GM21526 (cell line): ENCODE data around the gene PLAGL1.
A peak's percentile ranks its signal among the peaks of the same experiment; 100 is the strongest.
"Not testable (repeated sequence)": the region's sequence is repeated elsewhere in the genome, so short reads cannot be mapped to it uniquely, and the experiment has no call there.

ENCODE experiments used
- ATAC-seq: cut with Tn5 transposase; IDR thresholded peaks from one replicate; pipeline ENCODE4 v1.9.1; 2021; ENCODE audit warnings: moderate library complexity; ENCODE audit not compliant: unreplicated experiment, low FRiP score

PLAGL1 gene

DNA sequence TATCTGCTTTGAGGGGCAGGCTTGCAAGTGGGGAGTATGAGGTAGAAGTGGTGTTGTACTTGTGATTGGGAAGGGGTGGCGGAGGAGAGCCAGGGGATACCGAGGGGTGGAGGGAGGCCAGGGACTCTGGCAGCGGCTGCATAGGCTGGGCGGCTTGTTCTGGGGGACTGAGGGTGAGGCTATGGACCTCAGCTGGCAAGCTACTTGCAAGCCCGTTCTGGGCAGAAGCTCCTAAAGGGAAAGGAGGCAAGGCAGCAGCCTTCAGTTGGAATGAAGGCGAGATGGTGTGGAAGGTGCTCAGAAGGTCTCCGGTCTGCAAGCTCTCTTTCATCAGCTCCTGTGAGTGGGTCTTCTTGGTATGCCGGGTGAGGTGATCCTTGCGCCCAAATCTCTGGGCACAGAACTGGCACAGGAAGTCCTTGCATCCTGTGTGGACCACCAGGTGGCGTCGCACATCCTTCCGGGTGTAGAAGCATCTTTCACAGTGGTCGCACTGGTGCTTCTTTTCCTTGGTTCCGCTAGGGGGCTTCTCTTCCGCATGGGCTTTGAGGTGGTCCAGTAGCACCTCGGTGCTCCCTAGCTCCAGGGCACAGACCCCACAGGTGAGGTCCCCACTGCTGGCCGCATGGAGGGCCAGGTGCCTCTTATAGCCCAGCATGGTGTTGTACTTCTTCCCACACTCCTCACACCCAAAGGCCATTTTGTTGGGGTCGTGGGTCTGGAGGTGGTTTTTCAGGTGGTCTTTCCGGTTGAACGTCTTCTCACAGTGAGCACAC is 66.0 kb downstream of the PLAGL1 start:
- ATAC-seq: no peak

DNA sequence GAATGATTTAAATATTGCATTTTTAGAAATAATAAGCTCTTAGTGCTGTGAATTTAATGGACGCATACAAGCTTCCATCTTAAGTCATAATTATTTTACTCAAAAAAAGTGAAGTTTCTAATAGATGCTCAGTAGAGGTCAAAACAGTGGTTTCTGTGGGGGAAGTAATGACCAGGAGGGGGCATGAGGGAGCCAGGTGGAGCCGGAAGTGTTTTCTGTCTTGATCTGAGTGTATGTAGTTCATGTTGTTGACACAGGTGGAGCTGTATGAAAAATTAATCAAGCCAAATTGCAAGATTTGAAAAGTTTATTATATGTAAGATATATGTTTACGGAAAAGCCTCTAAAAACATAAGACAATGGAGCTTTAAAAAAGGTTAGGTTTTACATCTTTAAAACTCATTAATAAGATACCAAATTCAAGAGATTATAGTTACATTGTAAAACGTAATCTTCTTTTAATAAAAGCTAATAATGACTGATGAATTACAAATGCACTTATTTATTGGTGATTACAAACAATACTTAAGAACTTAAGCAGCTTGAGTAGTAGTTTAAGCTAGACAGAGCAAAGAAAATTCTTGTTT is 68.0 kb downstream of the PLAGL1 start:
- ATAC-seq: peak; percentile 98

DNA sequence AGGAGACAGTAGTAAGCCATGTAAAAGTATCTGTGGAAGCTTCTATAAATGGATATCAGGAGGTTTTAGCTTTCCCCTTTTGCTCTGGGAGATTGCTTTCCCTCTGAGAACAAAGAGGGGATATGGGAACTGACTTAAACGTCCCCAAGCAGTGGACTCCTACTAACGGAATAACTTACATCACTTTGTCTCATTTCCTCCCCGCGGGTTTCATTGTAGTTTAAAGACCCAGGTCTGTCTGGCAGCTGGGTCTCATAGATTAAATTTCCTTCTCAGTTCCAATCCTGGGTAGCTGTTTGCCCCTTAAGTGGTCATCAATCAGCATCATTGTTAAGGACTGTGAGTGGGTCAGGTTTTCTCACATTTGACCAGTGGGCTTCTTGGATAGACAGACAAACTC is 68.7 kb downstream of the PLAGL1 start:
- no peak for ATAC-seq

DNA sequence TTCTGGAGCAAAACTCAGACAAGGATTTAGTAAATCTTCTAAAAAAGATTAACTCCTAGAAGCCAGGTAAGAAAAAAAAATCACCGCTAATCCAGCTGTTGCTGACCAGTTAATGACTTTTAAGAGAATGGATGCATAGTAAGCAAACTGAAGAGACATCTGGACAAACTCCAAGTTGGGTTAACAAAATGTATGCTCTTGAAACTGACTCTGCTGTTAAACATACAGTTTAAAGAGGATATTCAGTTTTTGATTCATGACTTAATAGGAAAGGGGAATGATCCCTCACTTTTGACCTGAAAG is 70.4 kb downstream of the PLAGL1 start:
- no peak for ATAC-seq

DNA sequence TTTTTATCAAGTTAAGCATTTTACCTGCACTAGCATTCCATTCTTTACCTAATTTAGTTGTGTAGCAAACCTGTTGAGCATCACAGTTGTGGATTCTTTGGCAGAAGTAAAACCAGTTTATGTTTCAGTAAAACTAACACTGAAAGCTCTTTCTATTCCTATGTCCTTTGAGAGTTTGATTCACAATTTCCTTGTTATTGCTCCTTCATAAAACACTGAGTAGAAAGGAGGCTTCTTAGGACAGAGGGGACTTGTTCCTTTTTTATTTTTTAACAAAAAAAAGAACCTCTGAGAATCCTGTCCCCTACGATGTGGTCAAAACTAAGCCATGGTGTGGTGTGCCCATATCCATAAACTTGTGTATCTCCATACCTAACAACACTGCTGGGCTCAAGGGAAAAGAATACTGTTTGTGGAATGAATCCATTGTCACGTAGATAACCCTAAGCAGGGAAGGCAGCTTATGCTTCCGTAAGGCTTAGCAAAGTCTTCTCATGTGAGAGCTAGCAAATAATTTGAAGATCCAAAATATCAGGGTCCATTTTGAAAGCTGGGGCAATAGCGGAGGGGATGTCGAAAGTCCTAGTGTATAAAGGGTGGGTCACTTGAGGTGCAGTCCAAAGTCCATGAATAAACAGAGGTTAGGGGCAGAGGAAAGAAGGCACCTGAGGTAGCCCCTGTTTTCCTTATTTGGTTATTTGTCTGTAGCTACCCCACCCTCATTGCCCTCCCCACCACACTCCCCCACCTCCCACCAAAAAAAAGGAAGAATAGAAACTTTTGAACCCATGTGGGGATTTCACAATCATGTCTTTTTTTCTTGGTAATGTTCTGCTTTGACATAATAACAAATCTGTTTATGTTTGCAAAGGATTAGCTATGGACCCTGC is 71.0 kb downstream of the PLAGL1 start:
- ATAC-seq: no peak

DNA sequence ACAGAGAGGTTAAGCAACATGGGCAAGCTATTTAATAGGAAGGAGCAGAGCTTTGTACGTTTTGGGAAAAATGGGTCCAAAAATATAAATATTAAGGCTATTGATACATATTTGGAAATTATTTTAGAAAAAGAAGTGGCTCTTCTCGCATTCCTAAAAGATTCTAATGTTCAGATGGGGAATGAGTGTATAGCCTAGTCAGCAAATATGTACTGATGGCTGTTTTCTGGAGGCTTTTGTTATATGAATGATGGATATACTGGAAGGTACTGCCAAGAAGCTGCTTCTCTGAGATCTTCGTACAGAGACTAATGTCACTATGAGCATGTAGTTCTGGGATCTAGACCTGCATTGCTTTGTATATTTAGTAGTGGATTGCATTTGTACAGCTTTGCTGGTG is 71.7 kb downstream of the PLAGL1 start:
- no peak for ATAC-seq

DNA sequence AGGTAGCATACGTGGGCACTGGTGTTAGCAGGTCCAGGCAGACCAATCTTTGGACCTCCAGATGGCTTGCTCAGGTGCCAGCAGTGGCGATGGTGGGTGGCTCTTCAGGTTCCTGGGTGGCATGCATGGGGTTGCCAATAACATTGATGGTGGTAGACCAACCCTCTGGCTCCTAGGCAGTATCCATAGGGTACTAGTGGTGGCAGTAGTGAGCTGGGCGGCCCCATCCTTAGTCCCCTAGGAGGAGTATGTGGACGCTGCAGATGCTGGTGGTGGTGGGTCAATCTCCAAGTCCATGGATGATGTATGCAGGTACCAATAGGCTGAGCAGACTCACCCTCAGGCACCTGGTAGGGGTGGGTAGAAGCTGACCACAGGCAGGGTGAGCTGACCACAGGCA is 73.2 kb downstream of the PLAGL1 start:
- ATAC-seq: no peak

DNA sequence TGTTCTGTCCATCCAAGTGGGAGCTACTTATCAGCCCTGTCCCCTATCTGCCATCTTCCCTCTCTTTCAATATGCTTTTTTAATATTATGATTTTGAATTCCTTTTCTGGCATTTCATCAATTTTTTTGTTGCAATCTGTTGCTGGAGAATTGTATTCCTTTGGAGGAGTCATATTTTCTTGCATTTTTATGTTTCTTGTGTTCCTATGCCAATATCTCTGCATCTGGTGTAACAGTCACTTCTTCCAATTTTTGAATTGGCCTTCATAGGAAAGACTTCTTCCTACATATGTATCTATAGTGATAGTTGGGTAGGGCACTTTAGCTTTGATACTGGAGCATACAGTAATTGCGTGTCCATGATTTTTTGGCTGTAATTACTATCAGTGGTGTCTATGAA is 73.7 kb downstream of the PLAGL1 start:
- ATAC-seq: no peak

DNA sequence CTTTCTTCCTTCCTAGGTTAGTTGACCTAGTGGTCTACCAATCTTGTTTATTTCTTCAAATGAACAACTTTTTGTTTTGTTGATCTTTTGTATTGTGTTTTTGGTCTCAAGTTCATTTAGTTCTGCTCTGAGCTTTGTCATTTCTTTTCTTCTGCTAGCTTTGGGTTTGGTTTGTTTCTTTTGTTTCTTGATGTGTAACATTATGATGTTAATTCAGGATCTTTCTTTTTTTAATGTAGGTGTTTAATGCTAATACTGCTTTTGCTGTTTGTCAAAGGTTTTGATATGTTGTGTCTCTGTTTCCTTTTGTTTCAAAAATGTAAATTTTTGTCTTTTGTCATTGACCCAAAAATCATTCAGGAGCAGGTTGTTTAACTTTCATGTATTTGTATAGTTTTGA is 78.1 kb downstream of the PLAGL1 start:
- ATAC-seq: no peak

DNA sequence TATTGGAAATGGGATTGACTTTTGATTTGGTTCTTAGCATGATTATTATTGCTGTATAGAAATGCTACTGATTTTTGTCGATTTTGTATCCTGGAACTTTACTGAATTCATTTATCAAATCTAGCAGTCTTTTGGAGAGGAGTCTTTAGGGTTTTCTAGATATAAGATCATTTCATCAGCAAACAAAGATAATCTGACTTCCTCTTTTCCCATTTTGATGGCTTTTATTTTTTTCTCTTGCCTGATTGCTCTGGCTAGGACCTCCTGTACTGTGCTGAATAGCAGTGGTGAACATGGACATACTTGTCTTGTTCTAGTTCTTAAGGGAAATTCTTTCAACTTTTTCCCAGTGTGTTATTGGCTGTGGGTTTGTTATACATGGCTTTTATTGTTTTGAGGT is 79.2 kb downstream of the PLAGL1 start:
- ATAC-seq: no peak

DNA sequence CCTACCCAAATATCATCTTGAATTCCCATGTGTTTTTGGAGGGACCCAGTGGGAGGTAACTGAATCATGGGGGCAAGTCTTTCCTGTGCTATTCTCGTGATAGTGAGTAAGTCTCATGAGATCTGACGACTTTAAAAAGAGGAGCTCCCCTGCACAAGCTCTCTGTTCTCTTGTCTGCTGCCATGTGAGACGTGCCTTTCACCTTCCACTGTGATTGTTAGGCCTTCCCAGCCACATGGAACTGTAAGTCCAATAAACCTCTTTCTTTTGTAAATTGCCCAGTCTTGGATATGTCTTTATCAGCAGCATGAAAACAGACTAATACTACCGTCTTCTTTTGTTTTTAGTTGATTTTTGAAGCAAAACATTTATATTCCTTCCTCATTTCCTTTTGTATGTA is 91.0 kb downstream of the PLAGL1 start:
- not testable (repeated sequence) for ATAC-seq

DNA sequence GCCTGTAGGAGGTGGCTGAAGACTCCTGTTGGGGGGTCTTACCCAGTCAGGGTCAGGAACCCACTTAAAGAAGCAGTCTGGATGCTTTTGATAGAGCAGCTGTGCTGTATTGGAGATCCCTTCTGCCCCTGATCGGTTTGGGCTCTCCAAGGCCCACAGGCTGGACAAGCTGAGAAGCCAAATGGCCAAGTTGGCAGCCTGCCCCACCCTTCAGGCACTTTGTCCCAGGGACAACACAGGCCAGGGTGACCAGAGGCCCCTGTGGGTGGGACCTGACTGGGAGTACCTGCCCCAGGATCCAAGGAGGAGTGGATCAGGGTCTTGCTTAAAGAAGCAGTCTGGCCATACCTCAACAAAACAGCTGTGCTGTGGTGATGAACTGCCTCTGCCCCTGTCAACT is 95.4 kb downstream of the PLAGL1 start:
- ATAC-seq: no peak

DNA sequence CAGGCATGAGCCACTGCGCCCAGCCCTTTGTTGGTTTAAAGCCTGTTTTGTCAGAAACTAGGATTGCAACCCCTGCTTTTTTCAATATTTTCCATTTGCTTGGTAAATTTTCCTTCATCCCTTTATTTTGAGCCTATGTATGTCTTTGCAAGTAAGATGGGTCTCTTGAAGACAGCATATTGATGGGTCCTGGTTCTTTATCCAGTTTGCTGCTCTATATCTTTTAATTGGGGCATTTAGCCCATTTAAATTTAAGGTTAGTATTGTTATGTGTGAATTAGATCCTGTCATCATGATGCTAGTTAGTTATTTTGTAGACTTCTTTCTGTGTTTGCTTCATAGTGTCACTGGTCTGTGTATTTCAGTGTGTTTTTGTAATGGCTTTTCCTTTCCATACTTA is 97.0 kb downstream of the PLAGL1 start:
- no peak for ATAC-seq

DNA sequence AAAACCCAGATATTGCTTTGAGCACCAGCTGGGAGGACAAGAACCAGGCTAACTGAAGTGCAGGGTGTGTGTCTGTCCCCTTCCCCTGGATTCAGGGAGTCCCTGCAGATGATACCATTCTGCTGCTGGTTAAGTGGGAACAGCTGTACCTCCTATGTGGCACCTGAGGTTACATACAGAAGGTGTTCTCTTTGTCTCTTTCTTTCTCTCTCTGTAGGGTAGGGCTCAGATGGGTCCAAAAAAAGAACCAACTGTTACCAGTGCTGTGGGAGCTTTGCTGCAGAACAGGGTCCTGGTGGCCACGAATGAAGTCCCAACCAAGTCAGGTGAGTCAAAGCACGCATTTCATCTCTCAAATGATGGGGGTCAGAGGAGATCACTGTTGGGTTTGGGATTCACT is 105.2 kb downstream of the PLAGL1 start:
- no peak for ATAC-seq

DNA sequence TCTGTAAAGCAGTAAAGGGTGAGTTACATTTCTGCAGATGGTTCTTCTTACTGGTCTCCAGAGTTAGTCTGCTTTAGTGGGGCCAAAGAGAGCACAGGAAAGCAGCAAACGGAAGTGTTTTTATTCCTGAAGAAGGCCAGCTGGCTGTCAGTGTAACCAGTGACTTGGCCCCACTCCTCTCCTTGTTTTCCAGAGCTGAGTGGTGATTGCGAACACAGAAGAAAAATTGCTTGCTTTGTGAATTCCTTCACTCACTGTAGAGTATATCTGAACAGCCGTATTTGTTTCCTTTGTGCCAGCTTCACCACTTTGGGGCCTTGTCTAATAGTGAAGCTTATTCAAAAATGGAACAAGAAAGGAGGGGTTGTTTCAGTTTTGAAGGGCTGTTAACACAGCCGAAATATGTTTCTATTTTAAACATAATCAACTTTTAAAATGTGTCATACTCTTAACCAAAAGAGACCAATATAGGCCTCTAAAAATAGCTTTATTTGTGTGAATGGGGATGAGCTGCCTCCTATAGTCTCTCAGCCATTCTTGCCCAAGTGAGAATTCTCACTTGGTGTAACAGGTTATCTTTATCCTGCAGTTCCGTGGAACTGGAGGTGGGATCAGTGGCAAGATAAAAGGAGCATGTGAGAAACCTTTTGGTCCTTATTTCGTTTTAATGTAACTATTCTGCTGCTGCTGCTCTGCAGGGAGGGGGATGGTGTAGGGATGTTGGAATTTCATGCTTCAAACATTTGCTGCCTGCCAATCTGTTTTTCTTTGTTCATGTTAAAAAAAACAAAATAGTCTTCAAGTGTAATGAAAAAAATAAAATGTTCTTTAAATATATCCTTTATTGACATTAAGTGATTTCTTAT is 105.9 kb downstream of the PLAGL1 start:
- ATAC-seq: peak; percentile 97

DNA sequence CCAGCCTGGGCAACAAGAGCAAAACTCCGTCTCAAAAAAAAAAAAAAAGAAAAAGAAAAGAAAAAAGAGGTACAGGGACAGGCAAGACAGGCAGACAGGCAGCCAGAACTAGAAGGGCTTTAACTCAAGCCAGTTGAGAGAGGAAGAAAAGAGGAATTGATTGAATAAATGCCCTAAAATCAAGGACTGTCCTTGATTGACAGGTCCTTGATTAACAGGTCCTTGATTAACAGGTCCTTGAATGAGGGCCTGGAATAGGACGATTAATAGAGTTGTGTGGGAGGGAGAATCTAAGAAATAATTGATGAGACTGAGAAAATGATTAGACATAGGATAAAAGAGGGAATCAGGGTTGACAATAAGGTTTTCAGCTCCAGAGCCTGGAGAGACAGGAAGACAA is 107.7 kb downstream of the PLAGL1 start:
- no peak for ATAC-seq

DNA sequence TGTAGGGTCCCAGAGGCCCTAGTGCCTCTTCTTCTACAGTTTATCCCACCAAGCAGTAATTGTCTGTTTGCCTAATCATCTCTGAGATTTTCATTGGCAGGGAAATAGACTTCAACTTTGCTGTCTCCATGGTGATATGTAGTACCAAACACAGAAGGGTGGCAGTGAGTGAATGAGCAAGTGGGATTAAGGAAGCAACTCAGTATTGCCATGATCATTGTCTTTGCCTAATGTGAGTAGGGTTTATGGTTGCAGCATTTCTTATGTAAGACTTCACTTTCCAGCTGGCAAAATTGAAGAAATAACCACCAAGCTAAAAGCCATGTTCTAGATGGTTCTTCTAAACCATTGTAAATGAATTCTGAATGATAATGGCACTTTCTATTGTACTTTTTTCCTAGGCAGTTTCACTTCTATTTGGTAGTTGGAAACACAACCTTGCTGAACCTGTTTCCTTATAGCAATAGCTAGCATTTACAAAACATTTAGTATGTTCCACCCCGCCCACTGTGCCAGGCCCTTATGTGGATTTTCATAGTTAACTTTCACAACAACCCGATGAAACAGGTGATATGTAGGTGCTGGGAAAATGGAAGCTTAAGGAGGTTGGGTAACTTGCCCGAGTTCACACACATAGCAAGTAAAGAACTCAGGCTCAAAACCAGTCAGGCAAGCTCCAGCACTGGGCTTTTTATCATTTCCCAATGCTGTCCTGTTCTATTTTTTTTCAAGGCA is 111.8 kb downstream of the PLAGL1 start:
- no peak for ATAC-seq

DNA sequence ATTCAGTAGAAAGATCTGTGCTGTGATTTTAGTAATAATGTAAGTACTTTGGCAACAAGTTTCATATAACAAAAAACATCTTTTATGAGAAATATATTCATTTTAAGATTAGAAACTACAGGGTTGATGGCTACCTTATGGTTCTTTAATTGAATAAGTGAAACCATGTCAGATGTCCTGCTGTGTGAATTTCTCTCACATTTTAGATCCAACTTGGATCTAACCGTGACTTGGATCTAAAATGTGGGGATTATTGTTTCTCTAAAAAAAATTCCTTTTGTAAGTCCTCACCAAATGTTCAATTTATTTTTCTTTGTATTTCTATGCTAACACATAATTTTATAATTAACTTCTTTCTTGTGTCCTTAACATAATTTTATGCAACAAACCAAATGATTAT is 113.4 kb downstream of the PLAGL1 start:
- ATAC-seq: no peak
